ENCODE data around the gene IPO5.

Gene IPO5

GRCh38 chr13:98066636-98067035 is 113.2 kb downstream of the IPO5 start:
- DNase-seq, result no peak

GRCh38 chr13:98068521-98068920 is 115.0 kb downstream of the IPO5 start:
- DNase-seq, result no peak

- no peak for DNase-seq
Measured at GRCh38 chr13:98069985-98070384, 116.5 kb downstream of the IPO5 start.

- DNase-seq, result no peak
Measured at GRCh38 chr13:98071316-98071715, 117.8 kb downstream of the IPO5 start.

GRCh38 chr13:98072476-98072875 is 119.0 kb downstream of the IPO5 start:
- DNase-seq, result no peak

Data from cortex of kidney (tissue), 1 donor.